H1 (cell line): ENCODE data around the gene UBN1. TPM values are rescaled to one million over a fixed set of nuclear protein-coding genes. Genes with fewer than 3 reads are reported as not detected.

ENCODE experiments used
- CTCF ChIA-PET: fragments of 300-600 bp; sonication (Branson Sonifier 250); formaldehyde crosslinking; loops from one replicate; lab custom pipeline; 2021; ENCODE audit not compliant: partially characterized antibody; lab: Charles Lee
- POLR2A ChIA-PET: fragments of 300-600 bp; sonication (Branson Sonifier 250); formaldehyde crosslinking; loops from one replicate; lab custom pipeline; 2021; ENCODE audit warnings: inconsistent platforms; ENCODE audit not compliant: partially characterized antibody; lab: Charles Lee
- DNase-seq, 2 experiments: peaks; one replicate each; pipeline versions ENCODE4 v3.0.0 to v3.0.0-alpha.2; 2010 to 2022; ENCODE audit warnings: low spot score in 2 of 2, low read depth in 1 of 2, mixed read lengths in 1 of 2
- FAIRE-seq: peaks from 2 replicates; lab custom pipeline; 2011; peaks lifted over from hg19 to GRCh38; lab: Jason Lieb, UNC
- H2AFZ ChIP-seq: 2 replicates; pipeline ENCODE4 v1.8.1; 2012; ENCODE audit warnings: low read length, inconsistent platforms
- H2AK5ac ChIP-seq: 2 replicates; pipeline ENCODE4 v1.6.1; 2013; ENCODE audit warnings: low read depth, low read length
- H2BK120ac ChIP-seq: replicated peaks from 2 replicates; pipeline ENCODE3; 2013; ENCODE audit warnings: low read depth, low read length, inconsistent platforms
- H2BK12ac ChIP-seq: 2 replicates; pipeline ENCODE4 v1.6.1; 2013; ENCODE audit warnings: low read depth, low read length
- H2BK15ac ChIP-seq: 2 replicates; pipeline ENCODE4 v1.6.1; 2013; ENCODE audit warnings: low read length
- H2BK20ac ChIP-seq: 2 replicates; pipeline ENCODE4 v1.6.1; 2013; ENCODE audit warnings: low read length
- H2BK5ac ChIP-seq: 2 replicates; pipeline ENCODE4 v1.6.1; 2013; ENCODE audit warnings: low read depth, low read length
- H3K14ac ChIP-seq: 2 replicates; pipeline ENCODE4 v1.6.1; 2013; ENCODE audit warnings: inconsistent platforms; ENCODE audit not compliant: insufficient read length
- H3K18ac ChIP-seq: 2 replicates; pipeline ENCODE4 v1.6.1; 2013; ENCODE audit warnings: low read length; ENCODE audit errors: extremely low read depth
- H3K23ac ChIP-seq: 2 replicates; pipeline ENCODE4 v1.6.1; 2013; ENCODE audit warnings: inconsistent platforms; ENCODE audit not compliant: insufficient read length
- H3K23me2 ChIP-seq: 2 replicates; pipeline ENCODE4 v1.6.1; 2013; ENCODE audit warnings: low read depth, low read length
- H3K27ac ChIP-seq: 2 replicates; pipeline ENCODE4 v1.6.1; 2011; ENCODE audit warnings: low read depth, low read length, inconsistent platforms
- H3K27me3 ChIP-seq, 4 experiments: replicated peaks in 1 of 4; 1 replicate in 1 of 4; 2 replicates in 3 of 4; pipeline versions ENCODE4 v1.6.1 to v1.8.1; 2011 to 2013; ENCODE audit warnings: low read length in 3 of 4, mild to moderate bottlenecking in 3 of 4, inconsistent platforms in 2 of 4, mixed read lengths in 2 of 4, moderate library complexity in 1 of 4; ENCODE audit not compliant: control insufficient read depth in 3 of 4, insufficient read depth in 3 of 4; ENCODE audit errors: extremely low read depth in 1 of 4
- H3K36me3 ChIP-seq, 4 experiments: 2 replicates each; pipeline versions ENCODE4 v1.6.1 to v1.8.1; 2011 to 2013; ENCODE audit warnings: mild to moderate bottlenecking in 4 of 4, low read length in 3 of 4, moderate library complexity in 2 of 4, control low read depth in 1 of 4, inconsistent platforms in 1 of 4; ENCODE audit not compliant: insufficient read depth in 4 of 4, control insufficient read depth in 2 of 4
- H3K4ac ChIP-seq: replicated peaks from 2 replicates; pipeline ENCODE3; 2013; ENCODE audit warnings: low read length, low read depth, mixed read lengths, inconsistent platforms; ENCODE audit not compliant: insufficient read length
- H3K4me1 ChIP-seq, 4 experiments: replicated peaks in 1 of 4; 1 replicate in 1 of 4; 2 replicates in 3 of 4; pipeline versions ENCODE4 v1.6.1 to v1.8.1; 2011 to 2013; ENCODE audit warnings: low read length in 3 of 4, inconsistent platforms in 2 of 4, mixed read lengths in 1 of 4; ENCODE audit not compliant: insufficient read depth in 4 of 4, control insufficient read depth in 3 of 4
- H3K4me2 ChIP-seq, 2 experiments: 2 replicates each; pipeline versions ENCODE4 v1.6.1 to v1.8.1; 2011 to 2013; ENCODE audit warnings: low read depth in 2 of 2, low read length in 2 of 2, control low read depth in 1 of 2, inconsistent platforms in 1 of 2, mild to moderate bottlenecking in 1 of 2; ENCODE audit not compliant: insufficient read depth in 1 of 2
- H3K4me3 ChIP-seq, 4 experiments: fragments of 200-600, 300-600 bp in 1 of 4; sonication (generic), shearing (Covaris generic), sonication (Bioruptor Twin) in 1 of 4; 2 replicates each; pipeline versions ENCODE4 v1.5.1 to v1.8.1; 2011 to 2016; ENCODE audit warnings: low read length in 4 of 4, low read depth in 3 of 4, control low read depth in 2 of 4, inconsistent platforms in 2 of 4, mild to moderate bottlenecking in 2 of 4, mixed read lengths in 1 of 4, moderate library complexity in 1 of 4; ENCODE audit not compliant: insufficient read depth in 2 of 4; ENCODE audit errors: extremely low read depth in 1 of 4
- H3K56ac ChIP-seq: replicated peaks from 2 replicates; pipeline ENCODE3; 2013; ENCODE audit warnings: low read depth, mild to moderate bottlenecking, mixed read lengths, low read length, inconsistent platforms; ENCODE audit not compliant: insufficient read length
- H3K79me1 ChIP-seq: 2 replicates; pipeline ENCODE4 v1.6.1; 2013; ENCODE audit warnings: low read depth, low read length, control low read depth
- H3K79me2 ChIP-seq, 2 experiments: 2 replicates each; pipeline versions ENCODE4 v1.6.1 to v1.8.1; 2012 to 2013; ENCODE audit warnings: low read length in 2 of 2, mild to moderate bottlenecking in 2 of 2, inconsistent platforms in 1 of 2; ENCODE audit not compliant: insufficient read depth in 2 of 2, control insufficient read depth in 1 of 2
- H3K9ac ChIP-seq, 4 experiments: replicated peaks in 1 of 4; 1 replicate in 1 of 4; 2 replicates in 3 of 4; pipeline versions ENCODE4 v1.6.1 to v1.8.1; 2011 to 2013; ENCODE audit warnings: low read depth in 3 of 4, low read length in 3 of 4, control low read depth in 2 of 4, mild to moderate bottlenecking in 2 of 4, moderate library complexity in 2 of 4, inconsistent platforms in 1 of 4; ENCODE audit errors: extremely low read depth in 1 of 4
- H3K9me3 ChIP-seq, 2 experiments: 2 replicates each; pipeline versions ENCODE4 v1.6.1 to v1.8.1; 2012 to 2013; ENCODE audit warnings: mild to moderate bottlenecking in 2 of 2, moderate library complexity in 2 of 2, control low read depth in 1 of 2, inconsistent platforms in 1 of 2, low read depth in 1 of 2, low read length in 1 of 2, mixed read lengths in 1 of 2; ENCODE audit not compliant: insufficient read depth in 2 of 2
- H4K20me1 ChIP-seq, 2 experiments: replicated peaks in 1 of 2; 2 replicates each; pipeline versions ENCODE3 to v1.8.1; 2011 to 2013; ENCODE audit warnings: inconsistent platforms in 2 of 2, low read length in 2 of 2, mild to moderate bottlenecking in 1 of 2; ENCODE audit not compliant: insufficient read depth in 2 of 2, control insufficient read depth in 1 of 2
- H4K5ac ChIP-seq: 2 replicates; pipeline ENCODE4 v1.6.1; 2013; ENCODE audit warnings: low read length, low read depth, mixed read lengths, inconsistent platforms; ENCODE audit not compliant: insufficient read length
- H4K8ac ChIP-seq: 2 replicates; pipeline ENCODE4 v1.8.0; 2013; ENCODE audit warnings: mild to moderate bottlenecking, moderate library complexity, low read length, inconsistent platforms; ENCODE audit not compliant: insufficient read depth; ENCODE audit errors: extremely low read depth
- H4K91ac ChIP-seq: replicated peaks from 2 replicates; pipeline ENCODE3; 2013; ENCODE audit warnings: low read length, mixed read lengths, inconsistent platforms; ENCODE audit not compliant: insufficient read length
- TBP ChIP-seq: IDR thresholded peaks from 2 replicates; pipeline ENCODE4 v1.6.1; 2011; ENCODE audit warnings: low read depth, low read length, improper control_type of control experiment
- WGBS, 2 experiments: shearing (Covaris generic) in 1 of 2; methylation state at CpG; one replicate each; pipeline versions ENCODE4 v1.1.6 to v1.1.7; 2013 to 2015; ENCODE audit warnings: low lambda C conversion rate in 2 of 2, mixed read lengths in 2 of 2, inconsistent platforms in 1 of 2, low coverage in 1 of 2, missing lambda C conversion rate in 1 of 2; ENCODE audit not compliant: insufficient replicate concordance in 2 of 2, insufficient coverage in 1 of 2, insufficient read length in 1 of 2; ENCODE audit errors: extremely low coverage in 1 of 2, missing lambda C conversion rate in 1 of 2; 5-methylcytosine and 5-hydroxymethylcytosine counted together
- polyA plus RNA-seq, 7 experiments: library from polyadenylated mRNA; depleted of rRNA in 3 of 7; stranded (reverse) in 5 of 7; unstranded in 2 of 7; fragments of >200 nt in 5 of 7; fragments of 200-250 nt in 2 of 7; gene quantifications; 1 replicate in 5 of 7; 2 replicates in 1 of 7; 4 replicates in 1 of 7; pipeline versions ENCODE4 v1.2.1 to v1.2.3, GENCODE V29; 2011 to 2013; ENCODE audit warnings: missing spikeins in 2 of 7, mixed read lengths in 2 of 7
- total RNA-seq: library from RNA; stranded (reverse); fragmentation: NEBNext Ultra II Directional; extraction: Animal tissue kit (Norgen Biotek cat#: 25700); gene quantifications from 2 replicates; pipeline ENCODE4 v1.2.1, GENCODE V29; 2021

Gene UBN1
- total and polyA plus RNA-seq, 2 of the 8 experiments (the other 6 are each of a cell fraction or from before 2014, with no cell fraction given): 16.2 to 37.0 TPM

GRCh38 chr16:4825196-4825595, 22.1 kb upstream of the UBN1 start:
- Histone ChIP-seq H3K79me1 (no peaks in the 10 kb centered on the region; the same call in 1 of the 2 replicates), H2BK15ac (no peak overlapping the region), H4K20me1 (peaks cover 2 to 4% of the 10 kb centered on the region in 2 experiments), H3K23ac (no peak overlapping the region), H4K5ac (no peak overlapping the region), H3K18ac (no peak overlapping the region), H3K4me2 (no peak overlapping the region), H3K27me3 (no peaks in the 10 kb centered on the region), H3K14ac (no peak overlapping the region), H2AK5ac (no peak overlapping the region), H2BK12ac (no peak overlapping the region), H3K79me2 (no peaks in the 10 kb centered on the region), H3K27ac (no peak overlapping the region), H2BK5ac (no peak overlapping the region), H2AFZ (no peak overlapping the region), H3K36me3 (peaks cover 24 to 77% (median 58%) of the 10 kb centered on the region in 4 experiments; a peak in 7 of 8 replicates), H3K23me2 (no peaks in the 10 kb centered on the region), H4K8ac (no peak overlapping the region), H2BK20ac (no peak overlapping the region), H3K4me1 (no peaks in the 10 kb centered on the region), H3K4me3 (no peak overlapping the region), H3K56ac (no peak overlapping the region), H3K4ac (no peak overlapping the region), H3K9me3 (no peaks in the 10 kb centered on the region), H3K9ac (no peak overlapping the region; a peak in 1 of 7 replicates), H2BK120ac (no peak overlapping the region), H4K91ac (no peak overlapping the region)
- 90% methylated on average over 8 of the region's 8 CpGs; no CpG with 5 or more reads in 1 of the 2 experiments for WGBS, 2 experiments
- ChIA-PET POLR2A (interaction anchor here (0.7 to 1.4 kb wide), 3 partner anchors 10 to 111 kb away, joined by 3 read pairs; no protein-coding TSS in a partner anchor), CTCF (interaction anchor here (0.6 to 2.1 kb wide), 3 partner anchors 17 to 227 kb away, joined by 3 to 7 read pairs (median 5); no protein-coding TSS in a partner anchor)
- no peak for DNase-seq
- TF ChIP-seq TBP: no peak
- FAIRE-seq: no peak
